ENCODE measurements around the gene EXOC5.

Gene EXOC5

GRCh38 chr14:57287745-57288144 is 19.0 kb upstream of the EXOC5 start:
- no peak overlapping the region for H3K4me3 ChIP-seq (ENCODE audit: low read depth, low read length)
- H3K9me3 ChIP-seq = no peaks in the 10 kb centered on the region
- peaks cover 16% of the 10 kb centered on the region for H3K36me3 ChIP-seq
- no peak for DNase-seq
- H3K27me3 ChIP-seq = no peaks in the 10 kb centered on the region
- no peak for TF ChIP-seq CTCF (IDR thresholded peaks at IDR 0.05; ENCODE audit: low read depth, low read length)
- H3K4me1 ChIP-seq = no peaks in the 10 kb centered on the region

DNA sequence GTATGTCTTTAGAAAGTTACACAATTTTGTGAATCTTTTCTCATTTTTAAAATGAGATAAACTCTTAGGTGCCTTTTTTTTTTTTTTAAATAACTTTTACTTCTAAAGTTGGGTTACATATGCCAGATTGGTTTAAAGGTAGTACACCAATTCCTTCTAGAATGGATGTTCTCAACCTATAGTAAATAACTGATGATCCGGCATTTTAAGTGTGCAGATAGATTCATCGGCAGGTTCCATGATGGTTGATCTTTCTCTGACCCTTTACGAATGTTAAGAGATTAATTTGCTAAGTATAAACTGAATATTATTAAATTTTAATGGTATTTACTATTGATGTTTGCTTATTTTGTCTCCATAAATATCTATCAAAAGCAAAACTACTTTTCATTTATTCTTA is 8.4 kb upstream of the EXOC5 start:
- Histone ChIP-seq H3K27me3 (no peaks in the 10 kb centered on the region), H3K4me3 (ENCODE audit: low read depth, low read length) (no peak overlapping the region), H3K4me1 (no peaks in the 10 kb centered on the region), H3K36me3 (peaks cover 34% of the 10 kb centered on the region), H3K9me3 (no peaks in the 10 kb centered on the region)
- no peak for TF ChIP-seq CTCF (IDR thresholded peaks at IDR 0.05; ENCODE audit: low read depth, low read length)
- no peak for DNase-seq

GRCh38 chr14:57275023-57275664 is 6.4 kb upstream of the EXOC5 start:
- no peaks in the 10 kb centered on the region for H3K4me1 ChIP-seq
- H3K9me3 ChIP-seq = no peaks in the 10 kb centered on the region
- H3K4me3 ChIP-seq (ENCODE audit: low read depth, low read length) = no peak overlapping the region
- no peak for DNase-seq
- no peaks in the 10 kb centered on the region for H3K27me3 ChIP-seq
- peaks cover 24% of the 10 kb centered on the region for H3K36me3 ChIP-seq
- no peak for TF ChIP-seq CTCF (IDR thresholded peaks at IDR 0.05; ENCODE audit: low read depth, low read length)

GRCh38 chr14:57274551-57274950 is 5.8 kb upstream of the EXOC5 start:
- H3K9me3 ChIP-seq = no peaks in the 10 kb centered on the region
- DNase-seq = no peak
- no peaks in the 10 kb centered on the region for H3K4me1 ChIP-seq
- TF ChIP-seq CTCF (IDR thresholded peaks at IDR 0.05; ENCODE audit: low read depth, low read length) = no peak
- H3K36me3 ChIP-seq = peaks cover 24% of the 10 kb centered on the region
- no peaks in the 10 kb centered on the region for H3K27me3 ChIP-seq
- no peak overlapping the region for H3K4me3 ChIP-seq (ENCODE audit: low read depth, low read length)

GRCh38 chr14:57273236-57273635 is 4.5 kb upstream of the EXOC5 start:
- Histone ChIP-seq H3K4me1 (no peaks in the 10 kb centered on the region), H3K4me3 (ENCODE audit: low read depth, low read length) (no peak overlapping the region), H3K36me3 (peaks cover 14% of the 10 kb centered on the region), H3K9me3 (no peaks in the 10 kb centered on the region), H3K27me3 (no peaks in the 10 kb centered on the region)
- no peak for DNase-seq
- TF ChIP-seq CTCF (IDR thresholded peaks at IDR 0.05; ENCODE audit: low read depth, low read length) = no peak

- DNase-seq = no peak
- TF ChIP-seq CTCF (IDR thresholded peaks at IDR 0.05; ENCODE audit: low read depth, low read length) = no peak
- no peaks in the 10 kb centered on the region; the same call in 1 of the 2 replicates for H3K4me1 ChIP-seq
- H3K27me3 ChIP-seq = no peaks in the 10 kb centered on the region
- no peaks in the 10 kb centered on the region for H3K36me3 ChIP-seq
- no peaks in the 10 kb centered on the region for H3K9me3 ChIP-seq
- H3K4me3 ChIP-seq (ENCODE audit: low read depth, low read length) = no peak overlapping the region
Measured at GRCh38 chr14:57266065-57266464, 2.6 kb downstream of the EXOC5 start.
